Non-pigmented ciliary epithelial cell (primary cell): ENCODE measurements around the gene ENOX2.
A peak's percentile ranks its signal among the peaks of the same experiment; 100 is the strongest.

ENCODE experiments used
- DNase-seq: peaks from one replicate; pipeline ENCODE4 v3.0.0-alpha.2; 2010; ENCODE audit warnings: low read depth

The ENOX2 gene

DNA sequence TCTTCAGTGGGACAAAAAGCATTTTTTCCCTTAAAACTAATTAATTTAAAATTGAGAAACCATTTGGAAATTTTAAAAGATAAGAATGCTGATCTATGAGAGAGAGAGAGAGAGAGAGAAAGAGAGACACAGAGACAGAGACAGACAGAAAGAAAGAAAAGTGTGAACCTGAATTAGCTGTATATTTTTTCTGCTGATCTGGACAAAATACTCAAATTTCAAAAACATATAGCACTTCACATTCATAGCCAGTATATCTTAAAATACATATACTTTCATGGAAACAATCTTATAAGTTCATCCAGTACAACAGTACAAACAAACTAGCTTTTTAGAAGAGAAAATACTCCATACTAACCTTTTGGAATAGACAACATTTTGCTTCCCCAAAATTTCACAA, 18.4 kb downstream of the ENOX2 start:
- DNase-seq, result no peak

DNA sequence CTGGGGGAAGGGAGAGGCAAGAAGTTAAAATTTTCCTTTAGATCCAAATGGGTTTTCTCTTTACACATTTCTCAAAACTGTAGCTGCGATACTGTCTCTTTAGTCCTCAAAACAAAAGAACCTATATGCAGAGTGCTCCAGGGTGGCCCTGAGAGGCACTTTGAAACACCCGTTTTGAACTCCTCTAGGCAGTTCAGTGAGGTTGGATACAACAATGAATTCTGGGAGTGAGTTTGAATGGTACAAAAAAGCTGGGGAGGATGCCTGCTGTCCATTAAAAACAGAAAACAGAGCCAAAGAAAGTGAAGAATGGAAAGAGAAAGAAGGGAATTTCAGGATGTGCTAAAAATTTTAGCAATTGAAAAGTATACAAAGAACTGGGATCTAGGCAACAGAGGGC, 23.1 kb downstream of the ENOX2 start:
- DNase-seq, result no peak

DNA sequence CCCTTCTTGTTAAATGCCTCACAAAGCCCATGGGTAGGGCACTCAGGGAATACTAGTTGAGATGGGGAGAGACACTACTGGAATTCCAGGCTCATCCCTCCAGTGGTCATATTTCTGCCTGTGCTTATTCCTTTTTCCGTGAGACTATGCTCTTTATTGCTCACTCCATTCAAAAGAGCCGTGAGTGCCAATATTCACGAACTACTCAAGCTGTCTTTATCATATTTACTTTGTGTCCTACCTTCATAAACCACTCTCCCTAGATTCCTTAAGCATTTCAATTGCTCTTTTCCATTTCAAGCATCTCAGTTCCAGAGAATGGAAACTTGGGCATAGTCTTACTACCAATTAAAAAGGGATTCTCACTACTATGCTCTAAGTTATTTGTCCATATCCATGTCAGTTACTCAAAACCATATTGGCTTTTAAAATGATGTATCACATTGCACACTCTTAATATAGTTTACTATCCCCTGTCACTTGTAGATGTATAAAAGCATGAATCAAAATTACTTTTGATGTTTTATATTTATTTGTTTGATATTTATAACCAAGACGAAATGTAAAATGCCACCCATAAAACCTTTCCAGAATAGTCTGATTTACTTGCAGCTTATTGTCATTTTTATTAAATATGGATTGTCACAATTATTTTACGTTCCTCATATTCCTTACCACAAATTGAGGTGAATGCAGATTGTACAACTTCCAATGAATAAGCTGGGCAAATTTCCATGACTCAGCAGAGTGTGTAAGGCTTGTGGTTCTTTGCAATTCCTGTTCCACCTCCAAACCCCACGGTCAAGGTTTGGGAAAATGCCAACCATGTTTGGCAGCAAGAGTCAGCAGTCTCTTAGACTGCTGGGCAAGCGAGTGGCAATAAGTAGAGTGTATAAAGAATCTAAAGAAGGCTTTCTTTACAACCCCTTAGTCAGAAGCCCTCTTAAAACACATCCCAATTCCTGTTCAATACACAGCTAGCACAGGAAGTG, 24.4 kb downstream of the ENOX2 start:
- peak; percentile 63 for DNase-seq

DNA sequence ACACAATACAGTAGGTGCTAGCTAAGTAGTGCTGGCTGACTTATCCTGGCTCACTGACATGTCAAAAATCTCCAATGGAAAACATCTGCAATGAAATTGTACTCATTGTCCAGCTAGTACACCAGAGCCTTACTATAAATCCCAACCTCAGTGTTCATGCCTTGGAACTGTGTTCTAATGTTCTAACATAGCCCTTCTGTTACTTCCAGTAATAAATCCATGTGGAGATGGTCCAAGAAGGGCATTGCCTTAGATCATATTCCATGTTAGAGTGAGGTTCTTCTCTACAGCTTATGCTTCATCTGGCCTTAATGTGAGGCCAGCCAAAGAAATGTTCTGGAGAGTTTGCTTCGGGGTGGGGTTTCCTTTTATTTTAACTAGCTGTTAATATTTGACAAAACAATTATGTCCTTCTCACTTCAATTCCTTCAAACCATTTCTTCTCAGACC, 25.1 kb downstream of the ENOX2 start:
- DNase-seq, result no peak

DNA sequence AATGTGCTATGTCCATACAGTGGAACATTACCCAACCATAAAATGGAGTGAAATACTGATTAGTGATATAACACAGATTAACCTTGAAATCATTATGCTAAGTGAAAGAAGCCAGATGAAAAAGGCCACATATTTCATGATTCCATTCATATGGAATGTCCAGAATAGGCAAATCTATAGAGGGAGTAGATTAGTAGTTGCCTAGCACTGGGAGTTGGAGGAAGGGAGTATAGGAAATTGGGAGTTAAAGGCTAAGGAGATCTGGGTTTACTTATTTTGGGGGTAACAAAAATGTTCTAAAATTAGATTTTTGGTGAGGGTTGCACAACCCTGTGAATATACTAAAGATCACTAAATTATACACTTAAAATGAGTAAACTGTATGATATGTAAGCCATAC, 26.8 kb downstream of the ENOX2 start:
- no peak for DNase-seq

DNA sequence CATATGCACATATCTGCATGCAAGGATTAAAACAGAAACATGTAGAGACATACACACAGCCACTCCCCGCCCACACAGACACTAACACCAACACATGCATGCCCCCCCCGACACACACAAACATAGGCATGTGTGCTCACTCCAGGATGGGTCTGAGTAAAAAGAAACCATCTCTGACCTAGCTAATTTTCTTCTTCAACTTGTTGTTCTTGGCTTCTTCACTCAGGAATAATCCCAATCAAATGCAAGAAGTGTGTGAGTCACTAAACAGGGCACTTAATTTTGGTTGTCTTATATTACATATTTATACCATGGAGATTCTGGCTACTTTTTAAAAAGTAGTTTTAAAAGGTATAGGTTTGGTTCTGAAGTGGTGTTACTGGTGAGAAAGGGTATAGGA, 28.3 kb downstream of the ENOX2 start:
- DNase-seq, result peak; percentile 10

DNA sequence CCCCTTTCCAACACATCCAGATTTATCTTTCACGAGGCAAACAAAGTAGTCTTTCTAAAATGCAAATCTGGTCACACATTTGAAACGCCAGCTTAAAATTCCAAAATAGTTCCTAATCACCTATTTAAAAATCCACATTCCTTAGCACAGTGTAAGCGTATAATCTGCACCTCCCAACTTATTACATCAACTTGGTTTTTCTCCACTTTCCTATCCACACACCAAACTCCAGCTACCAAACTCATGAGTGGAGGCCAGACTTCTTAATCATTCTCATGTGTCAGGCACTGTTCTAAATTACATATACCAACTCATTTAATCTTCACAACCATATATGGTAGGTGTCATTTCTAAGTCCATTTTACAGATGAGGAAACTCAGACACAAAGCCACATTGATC, 33.8 kb downstream of the ENOX2 start:
- no peak for DNase-seq

DNA sequence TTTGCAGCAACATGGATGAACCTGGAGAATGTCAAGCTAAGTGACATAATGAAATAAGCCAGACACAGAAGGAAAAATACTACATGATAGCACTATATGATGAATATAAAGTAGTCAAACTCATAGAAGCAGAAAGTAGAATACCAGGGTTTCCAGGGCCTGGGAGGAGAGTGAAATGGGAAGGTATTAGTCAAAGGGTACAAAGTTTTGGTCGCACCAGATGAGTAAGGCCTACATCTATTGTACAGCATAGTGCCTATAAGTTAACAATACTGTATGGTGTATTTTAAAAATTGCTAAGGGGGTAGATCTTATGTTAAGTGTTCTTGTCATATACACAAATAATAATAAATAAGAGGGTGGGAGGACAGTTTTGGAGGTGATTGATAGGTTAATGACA, 41.5 kb downstream of the ENOX2 start:
- DNase-seq, result no peak

DNA sequence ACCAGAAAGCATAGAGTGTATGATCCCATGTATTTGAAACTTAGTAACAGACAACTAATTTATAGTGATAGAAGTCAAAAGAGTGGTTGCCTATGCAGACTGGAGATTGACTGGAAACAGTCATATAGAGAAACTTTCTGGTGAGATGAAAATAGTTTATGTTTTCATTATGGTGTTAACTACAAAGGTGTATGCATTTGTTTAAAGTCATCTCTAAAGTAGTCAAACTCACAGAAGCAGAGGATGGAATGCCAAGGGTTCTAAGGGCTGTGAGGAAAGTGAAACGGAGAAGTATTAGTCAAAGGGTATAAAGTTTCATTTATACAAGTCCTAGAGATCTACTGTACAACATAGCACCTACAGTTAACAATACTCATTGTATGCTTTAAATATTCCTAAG, 45.8 kb downstream of the ENOX2 start:
- DNase-seq, result no peak

DNA sequence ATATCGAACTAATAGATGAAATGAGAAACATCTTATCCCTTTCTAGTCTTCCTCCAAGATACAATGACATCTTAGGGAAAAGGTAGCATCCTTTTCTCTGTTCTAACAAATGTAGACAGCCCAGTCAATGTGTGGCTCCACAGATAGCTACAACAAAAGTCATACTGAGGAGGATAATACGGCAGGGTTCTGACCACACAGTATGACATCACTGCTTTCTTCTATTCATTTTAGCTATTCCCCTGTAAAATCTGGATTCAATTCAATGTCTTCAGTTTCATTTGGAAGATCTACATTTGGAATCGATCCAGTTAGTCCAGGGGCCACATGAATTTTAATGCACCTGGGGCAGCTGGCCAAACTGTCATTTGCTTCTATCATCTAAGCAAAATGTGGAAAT, 51.4 kb downstream of the ENOX2 start:
- no peak for DNase-seq

DNA sequence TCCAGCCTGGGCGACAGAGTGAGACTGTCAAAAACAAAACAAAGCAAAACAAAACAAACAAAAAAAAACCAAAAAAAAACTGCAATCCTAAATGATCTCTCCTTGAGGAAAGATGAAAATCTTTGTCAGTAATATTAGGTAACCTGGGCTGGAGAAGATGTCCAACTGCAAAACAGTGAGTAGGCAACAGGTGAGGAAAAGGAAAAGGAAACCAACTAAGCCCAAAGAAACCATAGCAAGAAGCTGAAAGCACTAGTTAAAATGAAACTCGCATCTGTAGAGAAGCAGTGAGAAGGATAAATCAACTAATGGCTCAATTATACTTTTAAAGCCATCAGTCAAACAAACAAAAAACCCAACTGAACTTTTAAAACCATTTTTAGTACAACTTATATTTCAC, 54.2 kb downstream of the ENOX2 start:
- no peak for DNase-seq

DNA sequence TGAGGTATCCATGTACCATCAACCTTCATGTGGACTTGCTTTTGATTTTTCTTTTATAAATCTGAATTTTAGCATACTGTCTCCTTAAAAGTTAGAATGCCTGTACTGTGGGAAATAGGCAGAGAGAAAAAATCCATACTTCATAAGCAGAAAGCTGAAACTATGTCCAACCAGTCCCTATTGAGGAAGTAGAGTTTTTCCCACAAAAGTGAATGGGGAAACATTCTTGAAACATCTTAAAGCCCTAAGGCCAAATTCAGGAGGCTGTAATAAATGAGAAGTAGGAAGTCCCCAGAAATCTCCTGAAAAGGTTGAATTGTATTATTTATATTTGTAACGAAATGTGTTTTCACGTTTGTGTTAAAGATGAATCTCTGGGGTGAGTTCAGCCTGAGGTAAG, 56.3 kb downstream of the ENOX2 start:
- no peak for DNase-seq

DNA sequence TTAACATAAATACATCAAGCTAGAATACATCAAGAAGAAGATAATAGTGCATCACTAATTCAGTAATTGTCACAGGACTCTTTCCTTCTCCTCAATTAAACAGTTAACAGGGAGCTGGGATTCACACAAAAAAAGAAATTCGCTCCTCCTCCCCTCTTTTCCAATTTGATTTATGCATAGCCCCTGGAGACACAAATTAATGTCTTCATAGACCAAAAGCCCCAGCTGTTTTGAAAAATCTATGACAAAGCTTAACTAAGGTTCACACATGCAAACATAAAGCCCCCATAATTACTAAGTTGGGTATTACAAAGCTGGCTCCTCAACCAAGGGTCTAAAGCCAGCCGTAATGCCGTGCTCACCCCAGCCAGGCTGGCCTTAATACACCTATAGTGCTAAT, 61.2 kb downstream of the ENOX2 start:
- no peak for DNase-seq

DNA sequence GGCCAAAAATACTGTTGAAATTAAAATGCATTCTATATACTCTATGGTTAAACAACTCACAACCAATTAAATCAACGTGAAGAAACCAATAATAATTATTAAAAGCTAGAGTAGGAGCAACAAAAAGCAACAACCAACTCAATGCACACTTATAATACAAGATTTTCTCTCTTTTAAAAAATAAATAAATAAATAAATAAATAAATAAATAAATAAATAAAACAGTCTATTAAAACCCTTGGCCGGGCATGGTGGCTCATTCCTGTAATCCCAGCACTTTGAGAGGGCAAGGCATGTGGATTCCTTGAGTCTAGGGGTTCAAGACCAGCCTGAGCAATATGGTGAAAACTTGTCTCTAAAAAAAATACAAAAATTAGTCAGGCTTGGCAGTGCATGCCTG, 62.7 kb downstream of the ENOX2 start:
- no peak for DNase-seq

DNA sequence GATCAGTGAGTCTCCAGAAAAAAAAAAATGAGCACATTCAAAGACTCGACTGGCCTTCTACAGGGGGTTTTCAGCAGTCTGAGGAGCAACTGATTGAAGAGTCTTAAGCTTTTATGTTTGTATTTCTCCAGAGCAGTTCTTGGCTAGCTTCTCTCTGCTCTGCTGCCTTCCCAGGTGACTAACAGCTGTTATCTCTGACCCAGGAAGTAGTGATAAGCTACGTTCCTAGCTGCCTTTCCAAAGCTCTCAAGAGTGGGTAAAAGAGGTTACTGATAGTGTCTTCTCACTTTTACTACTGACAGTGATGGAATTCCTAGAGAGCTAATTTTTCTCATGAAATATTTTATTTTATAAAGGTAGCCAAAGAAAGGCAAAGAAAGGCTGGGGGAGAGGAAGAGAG, 66.6 kb downstream of the ENOX2 start:
- DNase-seq, result no peak

DNA sequence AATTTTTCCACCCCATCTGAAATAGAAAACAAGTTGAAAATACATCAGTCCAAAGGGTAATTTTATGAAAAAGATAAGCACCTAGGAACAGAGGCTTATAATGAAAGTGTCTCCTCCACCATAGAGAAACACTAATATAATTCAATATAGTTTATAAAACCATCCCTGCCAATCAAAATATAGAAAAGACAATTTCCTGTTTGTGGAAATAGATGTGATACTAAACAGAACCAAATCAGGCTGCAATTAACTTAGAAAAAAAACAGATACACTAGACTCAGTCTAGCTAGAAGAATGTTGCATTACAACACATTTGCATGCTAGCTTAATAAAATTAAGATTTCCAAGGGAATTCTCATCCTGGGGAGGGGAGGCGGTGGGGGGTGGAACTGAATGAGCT, 68.2 kb downstream of the ENOX2 start:
- no peak for DNase-seq

DNA sequence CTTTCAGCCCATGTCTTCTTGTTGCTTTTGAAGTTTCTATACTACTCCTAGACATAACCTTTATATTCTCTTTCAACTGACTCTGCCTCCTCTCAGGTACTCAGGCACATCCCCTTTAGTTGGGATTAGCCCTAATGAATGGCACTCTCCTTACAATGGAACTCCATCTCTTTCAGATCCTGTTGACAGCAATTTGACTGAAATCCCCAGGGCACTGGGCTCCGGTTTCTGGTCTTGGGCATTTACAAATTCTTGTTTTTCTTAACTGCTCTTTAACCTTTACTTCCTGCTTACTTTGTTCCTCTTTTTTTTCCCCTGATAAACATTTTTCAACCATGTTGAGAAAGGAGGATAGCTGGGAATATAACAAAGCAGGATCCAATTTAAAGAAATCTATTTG, 68.9 kb downstream of the ENOX2 start:
- DNase-seq, result no peak

DNA sequence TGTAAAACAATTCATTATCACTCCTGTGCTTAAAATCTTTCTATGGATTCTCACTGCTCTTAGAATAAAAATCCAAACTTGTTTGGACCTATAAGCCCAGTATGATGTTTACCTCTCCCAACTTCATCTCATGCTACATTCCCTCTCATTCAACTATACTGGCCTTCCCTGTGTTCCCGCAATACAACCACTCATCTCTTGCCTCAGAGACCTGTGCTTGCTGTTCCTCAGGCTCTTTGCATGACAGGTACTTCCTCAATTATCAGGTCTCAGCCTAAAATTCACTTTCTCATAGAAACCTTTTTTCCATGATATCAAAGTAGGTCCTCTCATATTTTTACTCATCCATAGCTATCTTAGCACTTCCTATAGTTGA, 71.7 kb downstream of the ENOX2 start:
- DNase-seq, result no peak

DNA sequence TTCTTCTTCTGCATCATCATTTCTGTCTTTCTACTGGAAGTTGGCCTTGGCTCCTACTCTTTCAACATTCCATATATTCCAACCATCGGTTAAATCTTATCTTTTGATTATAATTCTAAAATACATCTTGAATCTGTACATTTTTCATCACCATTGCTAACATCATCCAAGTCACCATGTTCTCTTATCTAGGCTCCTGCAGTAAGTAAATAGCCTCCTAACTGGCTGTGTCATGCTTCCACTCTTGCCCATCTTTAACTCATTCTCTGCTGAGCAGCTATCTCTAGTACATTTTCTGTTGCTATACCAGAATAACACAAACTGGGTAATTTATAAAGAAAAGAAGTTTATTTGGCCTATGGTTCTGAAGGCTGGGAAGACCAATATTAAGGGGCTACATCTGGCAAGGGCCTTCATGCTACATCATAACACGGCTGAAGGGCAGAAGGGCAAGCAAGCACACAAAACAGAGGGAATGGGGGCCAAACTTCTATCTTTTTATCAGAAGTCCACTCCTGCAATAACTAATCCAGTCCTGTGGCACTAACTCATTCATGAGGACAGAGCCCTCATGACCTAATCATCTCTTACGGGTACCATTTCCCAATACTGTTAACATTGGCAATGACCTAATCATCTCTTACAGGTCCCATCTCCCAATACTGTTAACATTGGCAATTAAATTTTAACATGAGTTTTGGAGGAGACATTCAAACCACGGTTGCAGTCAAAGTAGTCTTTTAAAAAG, 72.2 kb downstream of the ENOX2 start:
- no peak for DNase-seq

DNA sequence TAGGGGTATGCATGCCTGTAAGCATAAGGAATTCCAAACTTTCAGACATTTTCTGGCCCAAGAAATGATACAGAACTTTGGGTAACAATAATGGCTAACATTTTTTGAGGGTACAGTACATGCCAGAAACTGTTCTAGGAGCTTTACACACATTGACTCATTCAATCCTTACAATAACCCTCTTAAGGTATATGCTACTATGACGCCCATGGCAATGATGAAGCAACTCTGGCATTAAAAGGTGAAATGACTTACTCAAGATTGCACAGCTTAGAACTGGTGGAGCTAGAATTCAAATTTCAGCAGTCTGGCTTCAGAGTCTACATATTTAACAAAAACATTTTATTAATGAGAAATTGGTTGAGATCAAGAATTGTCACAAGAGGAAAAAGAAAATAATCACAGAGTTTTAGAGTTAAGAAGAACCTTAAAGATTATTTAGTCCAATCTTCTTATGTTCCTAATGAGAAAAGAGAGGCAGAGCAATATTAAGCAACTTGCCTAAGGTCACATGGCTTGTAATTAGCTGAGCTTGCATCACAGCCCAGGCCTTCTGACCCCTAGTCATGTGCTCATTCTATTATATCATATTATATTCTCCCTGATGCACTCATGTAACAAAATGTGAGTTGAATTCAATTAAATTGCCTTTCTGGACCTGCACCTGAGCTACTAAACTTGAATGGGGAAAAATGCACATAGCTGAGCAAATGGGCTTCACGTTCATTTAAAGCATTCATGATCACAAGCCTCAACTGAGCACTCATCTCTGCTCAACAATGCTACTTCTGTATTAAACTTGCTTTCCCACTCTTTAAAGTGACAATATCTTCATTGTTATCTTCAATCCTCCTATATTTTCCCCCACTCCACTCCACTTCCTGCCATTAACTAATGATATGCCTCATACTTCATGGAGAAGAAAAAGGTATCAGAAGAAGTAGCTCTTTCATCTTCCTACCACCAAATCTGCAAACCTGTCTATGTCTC, 73.2 kb downstream of the ENOX2 start:
- no peak for DNase-seq

DNA sequence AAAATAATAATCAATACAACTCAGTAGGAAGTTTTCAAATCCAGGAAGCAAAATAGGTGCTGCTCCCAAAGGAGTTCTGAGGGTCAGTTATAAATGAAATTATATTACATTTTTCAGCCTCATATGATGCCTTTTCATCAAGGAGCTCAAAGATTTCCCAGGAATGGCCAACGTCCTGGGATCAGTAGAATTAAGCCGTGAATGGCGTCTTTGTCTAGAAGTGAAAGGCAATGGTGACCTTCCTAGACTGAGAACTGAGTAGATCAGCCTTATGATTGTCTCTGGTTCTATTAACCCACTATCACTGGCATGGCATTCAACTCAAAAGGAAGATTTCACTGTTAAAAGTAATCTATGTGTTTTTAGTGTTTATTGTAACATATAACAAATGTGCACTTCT, 74.4 kb downstream of the ENOX2 start:
- DNase-seq, result no peak

DNA sequence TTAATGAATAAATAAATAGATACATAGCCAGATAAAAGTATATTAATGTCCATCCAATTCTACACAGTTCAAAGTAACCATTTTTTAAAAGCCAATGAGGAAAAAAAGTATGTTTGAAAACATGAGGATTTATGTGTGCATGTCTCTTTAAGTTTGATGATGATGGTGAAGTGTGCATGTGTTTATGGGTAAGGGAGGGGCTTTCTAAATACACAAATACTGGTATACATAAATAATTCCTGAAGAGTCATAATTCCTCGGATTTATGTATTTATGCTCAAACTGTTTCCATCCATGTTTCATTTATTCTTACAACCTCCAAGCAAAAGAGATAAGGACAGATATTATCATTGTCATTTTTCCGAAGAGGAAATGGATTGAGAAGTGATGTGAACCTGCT, 75.4 kb downstream of the ENOX2 start:
- DNase-seq, result no peak
